ENCODE results near the gene DPEP1.

GRCh38 chr16:89624777-89625761 lies 11.6 kb downstream of the DPEP1 start:
- TF ChIP-seq CTCF (IDR thresholded peaks at IDR 0.05; ENCODE audit: extremely low read depth in 1 of 2, insufficient read depth in 1 of 2, low read depth in 1 of 2, low read length in 2 of 2): no peak
- TF ChIP-seq EZH2 (IDR thresholded peaks at IDR 0.05; ENCODE audit: borderline replicate concordance, low read depth, low read length, severe bottlenecking): no peak
- TF ChIP-seq POLR2AphosphoS5 (IDR thresholded peaks at IDR 0.05; ENCODE audit: insufficient read depth, low read depth, low read length): no peak
- no peak for TF ChIP-seq POLR2A (IDR thresholded peaks at IDR 0.05; ENCODE audit: low read depth, low read length)

All from endothelial cell of umbilical vein (primary cell).